H54 (cell line): Measurements from ENCODE around the gene TRPM4.

Experiments used
- DNase-seq: peaks from one replicate; pipeline ENCODE4 v3.0.0; 2011; ENCODE audit warnings: low spot score, mixed read lengths; ENCODE audit not compliant: insufficient read length
- FAIRE-seq: peaks from 3 replicates; lab custom pipeline; 2011; peaks lifted over from hg19 to GRCh38; lab: Jason Lieb, UNC
- POLR2A ChIP-seq: IDR thresholded peaks from 2 replicates; pipeline ENCODE4 v1.6.1; 2011; ENCODE audit warnings: low read depth, mild to moderate bottlenecking, low read length

The TRPM4 gene

DNA sequence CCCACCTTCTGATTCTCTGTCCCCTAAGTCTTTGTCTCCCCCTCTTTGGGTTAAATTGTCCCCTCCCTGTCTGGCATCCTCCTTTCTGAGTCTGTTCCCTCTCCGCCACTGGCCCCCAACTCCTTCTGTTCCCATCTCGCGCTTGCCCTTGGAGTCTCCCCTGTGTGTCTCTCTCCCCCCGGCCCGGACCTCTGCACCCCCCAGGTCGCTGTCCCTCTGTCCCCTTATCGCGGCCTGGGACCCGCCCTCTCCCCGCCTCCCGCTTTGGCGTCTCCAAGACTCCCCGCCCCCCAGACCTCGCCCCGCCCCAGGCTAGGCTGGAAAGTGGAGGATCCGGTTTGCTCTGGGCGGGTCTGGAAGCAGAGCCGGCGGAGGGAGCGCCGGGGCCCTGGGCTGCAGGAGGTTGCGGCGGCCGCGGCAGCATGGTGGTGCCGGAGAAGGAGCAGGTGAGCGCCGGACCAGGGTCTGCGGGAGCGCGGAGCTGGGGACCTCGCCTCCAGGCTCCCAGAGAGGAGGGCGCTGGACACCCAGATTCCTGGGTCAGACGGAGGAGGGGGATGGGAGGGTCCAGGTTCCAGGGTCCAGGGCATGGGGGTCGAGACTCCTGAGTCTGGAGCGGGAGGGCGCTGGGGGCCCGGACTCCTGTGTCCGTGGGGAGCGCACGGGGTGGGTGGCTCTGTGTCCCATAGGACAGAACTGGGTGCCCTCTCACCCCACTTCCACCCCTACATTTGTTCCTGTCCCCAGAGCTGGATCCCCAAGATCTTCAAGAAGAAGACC lies at the start of gene TRPM4:
Gene TRPM4 (plus strand): TSS at position 348 of the 780 bp plus-strand sequence. CDS start 75 bp downstream, at position 423.
- peak; percentile 71 for TF ChIP-seq POLR2A
- no peak for FAIRE-seq
- DNase-seq = peak; percentile 80

DNA sequence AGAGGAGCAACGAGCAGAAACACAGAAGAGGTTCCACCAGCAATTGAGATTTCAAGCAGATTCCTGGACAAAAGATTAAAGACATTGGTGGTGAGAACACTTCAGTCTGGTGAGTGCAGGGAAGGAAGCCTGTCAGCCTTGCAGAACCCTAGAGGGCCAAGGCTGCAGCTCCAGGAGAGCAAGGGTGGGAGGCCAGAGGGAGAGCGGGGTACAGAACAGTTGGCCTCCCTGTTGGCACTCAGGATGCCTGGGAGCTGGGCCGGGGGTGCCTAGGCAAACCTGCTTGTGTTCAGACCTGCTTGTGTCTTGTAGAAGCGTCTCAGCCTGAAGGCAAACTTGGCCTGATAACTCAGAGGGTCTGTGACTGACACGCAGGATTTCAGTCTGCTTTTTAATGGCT lies 48.5 kb upstream of the TRPM4 start:
- no peak for FAIRE-seq
- TF ChIP-seq POLR2A = no peak
- DNase-seq = no peak

DNA sequence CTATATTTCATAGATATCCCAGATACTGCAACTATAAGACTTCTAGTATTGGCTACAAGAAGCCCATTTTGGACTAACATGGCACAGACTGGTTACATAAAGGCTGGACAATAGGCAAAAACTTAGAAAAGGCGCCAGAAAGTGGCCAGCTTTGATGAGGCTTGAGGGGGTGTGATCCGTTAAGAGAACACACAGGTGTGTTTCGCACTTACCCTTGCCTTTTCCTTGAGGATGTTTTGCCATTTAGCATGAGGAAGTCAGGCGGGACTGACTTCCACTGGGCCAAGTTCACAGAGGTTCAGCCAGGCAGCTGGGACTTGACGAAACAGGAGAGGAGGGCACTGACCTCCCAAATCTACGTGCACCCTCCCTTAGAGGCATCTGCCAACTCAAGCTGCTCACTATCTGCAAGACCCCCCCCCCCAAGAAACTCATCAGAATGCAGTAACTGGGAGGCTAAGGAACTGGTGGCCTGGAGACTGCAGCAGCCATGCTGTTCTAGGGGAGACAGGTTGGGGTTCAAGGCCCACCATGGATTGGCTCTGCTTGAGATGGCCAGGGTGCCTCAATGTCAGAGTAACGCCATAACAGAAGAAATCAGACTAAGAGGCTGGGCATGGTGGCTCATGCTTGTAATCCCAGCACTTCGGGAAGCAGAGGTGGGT lies 47.9 kb upstream of the TRPM4 start:
- no peak for FAIRE-seq
- no peak for DNase-seq
- no peak for TF ChIP-seq POLR2A

DNA sequence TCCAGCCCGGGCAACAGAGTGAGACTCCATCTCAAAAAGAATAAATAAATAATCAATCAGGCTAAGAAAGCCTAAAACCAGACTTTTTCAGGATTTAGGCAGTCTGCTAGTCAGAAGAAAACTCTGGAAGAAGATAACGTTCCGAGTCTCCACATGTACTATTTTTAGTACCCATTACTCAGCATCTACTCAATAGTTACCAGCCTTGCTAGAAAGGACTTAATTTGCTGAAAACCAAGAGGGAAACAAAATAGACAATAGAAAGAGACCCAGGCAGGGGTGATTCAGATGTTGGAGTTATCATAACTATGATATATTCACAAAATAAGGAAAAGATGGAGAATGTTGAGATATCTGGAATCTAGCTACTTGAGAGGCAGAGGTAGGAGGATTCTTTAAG lies 47.0 kb upstream of the TRPM4 start:
- no peak for FAIRE-seq
- no peak for TF ChIP-seq POLR2A
- no peak for DNase-seq

DNA sequence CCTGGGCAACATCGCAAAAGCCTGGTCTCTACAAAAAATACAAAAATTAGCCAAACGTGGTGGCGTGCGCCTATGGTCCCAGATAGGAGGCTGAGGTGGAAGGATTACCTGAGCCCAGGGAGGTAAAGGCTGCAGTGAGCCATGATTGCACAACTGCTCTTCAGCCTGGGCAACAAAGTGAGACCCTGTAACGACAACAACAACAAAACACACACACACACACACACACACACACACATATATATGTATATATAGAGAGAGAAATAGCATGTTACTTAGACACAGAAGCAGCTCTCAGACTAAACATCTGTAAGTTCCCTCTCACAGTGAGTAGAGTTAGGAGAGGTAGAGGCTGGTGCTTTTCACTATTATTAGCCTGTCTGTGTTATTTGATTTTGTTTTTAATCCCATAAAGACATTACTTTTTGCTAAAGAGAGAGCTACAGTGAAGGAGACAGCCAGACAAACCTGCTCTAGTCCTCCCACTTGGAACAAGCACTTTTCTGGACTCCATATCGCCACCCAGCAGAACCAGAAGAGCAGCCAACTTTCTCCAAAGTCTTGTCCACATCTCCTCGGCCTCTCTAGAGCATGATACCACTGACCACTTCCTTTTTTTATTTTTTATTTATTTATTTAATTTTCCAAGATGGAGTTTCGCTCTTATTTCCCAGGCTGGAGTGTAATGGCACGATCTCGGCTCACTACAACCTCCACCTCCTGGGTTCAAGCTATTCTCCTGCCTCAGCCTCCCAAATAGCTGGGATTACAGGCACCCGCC lies 46.2 kb upstream of the TRPM4 start:
- no peak for DNase-seq
- FAIRE-seq = no peak
- no peak for TF ChIP-seq POLR2A

DNA sequence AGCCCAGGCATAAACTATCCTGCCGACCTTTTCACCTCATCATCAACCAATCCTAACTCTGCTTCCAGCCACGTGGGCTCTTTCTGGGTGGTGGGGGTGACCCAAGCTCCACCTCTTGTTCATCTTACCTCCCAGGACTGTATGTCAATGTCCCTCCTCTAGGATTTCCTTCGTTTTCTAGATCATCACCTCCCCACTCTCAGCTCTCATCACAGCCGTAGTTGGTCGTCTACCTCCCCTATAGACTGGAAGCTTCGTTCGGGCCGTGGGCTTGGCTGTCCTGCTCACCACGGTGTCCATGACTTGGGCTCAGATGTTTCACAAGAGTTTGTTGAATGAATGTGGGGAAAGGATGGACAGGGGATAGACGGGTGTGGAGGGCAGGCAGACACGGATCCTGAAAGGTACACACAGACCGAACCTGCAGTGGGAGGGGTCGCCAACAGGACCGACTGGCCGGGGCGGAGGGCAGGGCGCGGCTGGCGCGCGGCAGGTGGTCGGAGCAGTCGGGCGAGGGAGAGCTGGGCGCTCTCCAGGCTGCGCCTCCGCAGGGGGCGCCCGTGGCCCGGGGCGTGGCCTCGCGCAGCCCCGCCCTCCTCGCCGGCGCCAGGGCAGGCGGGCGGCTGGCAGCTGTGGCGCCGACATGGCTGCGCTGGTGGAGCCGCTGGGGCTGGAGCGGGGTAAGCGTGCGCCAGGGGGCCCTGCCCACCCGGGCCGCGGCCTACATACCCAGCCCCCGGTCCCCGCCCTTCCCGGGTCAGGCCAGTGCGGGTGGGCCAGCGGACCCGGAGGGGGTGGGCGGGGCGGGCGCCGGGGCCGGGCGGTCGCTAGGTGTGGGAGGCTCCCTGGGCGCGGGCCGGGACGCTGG lies 43.6 kb upstream of the TRPM4 start, which contains the start of gene LIN7B:
Gene LIN7B (plus strand): TSS at position 609 of the 868 bp plus-strand sequence. CDS start 35 bp downstream, at position 644.
- DNase-seq (peak; percentile 68), FAIRE-seq (no peak)
- 0 out of 2 replicates have a peak, but pooled peaks have one; percentile 29 for TF ChIP-seq POLR2A

DNA sequence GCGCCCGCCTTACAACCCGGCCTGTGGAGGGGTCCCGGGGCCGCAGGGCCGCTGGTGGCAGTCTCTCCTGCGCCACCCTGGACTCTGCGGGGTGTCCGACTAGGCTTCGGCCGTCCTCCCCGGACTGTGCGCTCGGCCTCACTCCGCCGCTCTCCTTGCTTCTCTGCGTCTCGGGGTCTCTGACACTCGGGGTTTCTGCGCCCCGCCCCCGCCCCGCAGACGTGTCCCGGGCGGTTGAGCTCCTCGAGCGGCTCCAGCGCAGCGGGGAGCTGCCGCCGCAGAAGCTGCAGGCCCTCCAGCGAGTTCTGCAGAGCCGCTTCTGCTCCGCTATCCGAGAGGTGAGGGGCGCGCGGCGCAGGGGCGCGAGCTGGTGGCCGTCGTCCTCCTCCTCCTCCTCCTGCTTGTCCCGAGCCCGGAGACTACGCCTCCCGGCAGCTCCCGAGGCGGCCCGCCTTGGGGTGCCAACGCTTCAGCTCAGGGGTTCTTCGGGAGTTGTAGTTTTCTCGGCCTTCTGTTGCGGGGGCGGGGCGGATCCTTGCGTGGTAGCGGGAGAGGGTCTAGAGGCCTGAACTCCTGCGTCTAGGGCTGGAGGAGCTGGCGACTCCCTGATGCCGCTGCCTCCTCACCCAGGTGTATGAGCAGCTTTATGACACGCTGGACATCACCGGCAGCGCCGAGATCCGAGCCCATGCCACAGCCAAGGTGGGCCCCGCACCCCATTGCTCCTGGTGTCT lies 42.8 kb upstream of the TRPM4 start:
- FAIRE-seq (no peak), DNase-seq (no peak)
- no peak for TF ChIP-seq POLR2A

DNA sequence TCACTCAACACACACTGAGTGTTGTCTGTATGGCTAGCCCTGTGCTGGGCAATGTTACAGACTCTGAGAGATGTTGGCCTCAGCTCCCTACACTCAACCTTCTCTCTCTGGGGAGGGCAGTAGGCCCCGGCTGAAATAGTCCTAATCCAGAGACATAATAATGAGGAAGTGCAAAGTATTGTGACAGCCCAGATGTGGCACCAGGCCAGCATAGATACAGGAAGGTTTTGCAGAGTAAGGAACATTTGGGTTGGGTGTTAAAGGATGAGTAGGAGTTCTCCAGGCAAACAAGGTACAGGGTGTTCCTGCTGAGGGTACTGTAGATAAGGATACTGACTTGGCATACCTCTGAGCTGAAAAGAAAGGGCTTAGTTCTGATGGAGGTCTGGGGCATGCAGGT lies 41.0 kb upstream of the TRPM4 start:
- no peak for TF ChIP-seq POLR2A
- no peak for DNase-seq
- FAIRE-seq = no peak

DNA sequence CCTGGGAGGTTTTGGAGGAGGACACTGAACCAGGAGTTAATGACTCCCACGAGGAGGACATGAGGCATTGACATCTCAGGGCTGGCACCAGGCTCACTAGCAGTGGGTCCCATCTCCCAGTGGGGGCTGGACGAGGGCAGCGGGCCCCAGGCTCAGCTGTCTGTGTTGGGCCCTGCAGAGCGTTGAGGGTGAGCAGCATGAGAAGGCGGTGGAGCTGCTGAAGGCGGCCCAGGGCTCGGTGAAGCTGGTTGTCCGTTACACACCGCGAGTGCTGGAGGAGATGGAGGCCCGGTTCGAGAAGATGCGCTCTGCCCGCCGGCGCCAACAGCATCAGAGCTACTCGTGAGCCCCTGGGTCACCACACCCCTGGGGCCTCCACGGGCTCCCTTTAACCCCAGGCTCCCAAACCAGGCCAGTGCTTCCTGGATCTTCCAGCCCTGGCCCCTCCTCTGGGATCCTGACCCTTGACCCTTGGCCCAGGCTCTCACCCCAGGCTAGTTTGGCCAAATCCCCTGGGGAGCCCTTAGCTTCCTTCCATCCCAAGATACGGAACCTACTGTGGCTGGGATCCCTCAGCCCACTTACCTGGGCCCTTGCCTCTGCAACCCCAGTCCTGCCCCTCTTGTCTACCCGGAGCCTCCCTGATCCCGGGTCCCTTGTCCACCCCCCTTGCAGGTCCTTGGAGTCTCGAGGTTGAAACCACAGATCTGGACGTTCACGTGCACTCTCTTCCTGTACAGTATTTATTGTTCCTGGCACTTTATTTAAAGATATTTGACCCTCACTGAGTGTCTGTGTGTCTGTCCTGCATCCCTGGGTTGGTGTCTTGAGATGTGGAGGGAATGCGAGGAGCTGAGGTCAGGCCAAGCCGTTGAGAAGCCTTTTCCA lies 39.7 kb upstream of the TRPM4 start:
- FAIRE-seq (no peak), DNase-seq (no peak)
- no peak for TF ChIP-seq POLR2A

DNA sequence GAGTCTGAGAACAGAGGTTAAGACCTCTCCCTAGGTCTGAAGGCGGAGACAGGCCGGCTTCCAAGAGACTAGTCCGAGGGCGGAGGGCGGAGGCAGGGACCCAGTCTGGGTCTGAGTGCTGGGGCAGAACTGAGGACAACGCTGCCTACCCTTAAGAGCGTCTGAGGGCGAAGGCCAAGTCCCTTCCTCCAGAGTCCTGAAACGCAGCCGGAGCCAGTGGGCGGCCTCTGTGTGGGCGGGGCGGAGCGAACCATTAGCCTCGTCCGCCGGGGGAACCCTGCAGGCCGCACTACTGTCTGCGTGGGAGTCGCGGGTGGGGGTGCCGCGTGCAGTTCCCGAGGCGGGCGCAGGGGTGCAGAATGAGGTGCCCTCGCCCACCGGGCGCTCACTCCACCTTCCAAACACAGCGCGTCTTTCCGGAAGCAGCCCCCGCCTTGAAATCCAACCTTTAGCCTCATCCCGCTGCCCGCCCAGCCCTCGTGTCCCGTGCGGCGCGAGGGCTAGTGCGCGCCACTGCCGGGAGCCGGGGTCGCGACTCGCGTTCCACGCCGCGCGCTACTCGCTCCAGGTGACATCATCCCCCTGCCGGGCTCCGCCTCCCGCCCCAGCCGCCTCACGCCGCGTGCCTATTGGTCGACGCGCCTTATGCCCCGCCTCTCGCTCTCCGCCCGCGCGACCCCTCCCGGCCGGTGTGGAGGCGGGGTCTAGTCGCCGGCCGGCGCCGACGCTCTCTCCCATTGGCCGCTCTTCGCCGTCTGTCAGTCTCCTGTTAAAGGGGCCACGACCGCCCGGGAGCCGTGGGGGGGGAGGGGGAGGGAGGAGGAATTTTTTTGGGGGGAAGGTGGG lies 38.8 kb upstream of the TRPM4 start, which contains the start of gene C19orf73:
Gene C19orf73 (minus strand): TSS at position 579 of the 846 bp plus-strand sequence. CDS start 121 bp downstream, at position 458.
- TF ChIP-seq POLR2A = peak; percentile 36; the same call in 1 of the 2 replicates
- FAIRE-seq = peak; percentile 36
- peak; percentile 82 for DNase-seq
